Measurements from ENCODE around the gene GABRB2.

- no peak for TF ChIP-seq EGR1 (IDR thresholded peaks at IDR 0.05; ENCODE audit: low read depth in 2 of 2)
- no peak for TF ChIP-seq CTCF (IDR thresholded peaks at IDR 0.05; ENCODE audit: low read depth, low read length, missing input control)
Measured at GRCh38 chr5:161301586-161301985, 244.9 kb downstream of the GABRB2 start.

Data from liver (tissue), 3 donors.